Measurements from ENCODE around the gene XYLT2. TPM values are rescaled to one million over a fixed set of nuclear protein-coding genes. Genes with fewer than 3 reads are reported as not detected.

The XYLT2 gene
- total and polyA plus RNA-seq, 9 of the 15 experiments (the other 6 are each of a cell fraction or from before 2014, with no cell fraction given) = 0.63 to 9.1 (median 4.3) TPM

- TF ChIP-seq ARID4B (CRISPR knock-in tag; IDR thresholded peaks at IDR 0.05) = no peak
- no peak for TF ChIP-seq CCAR2 (IDR thresholded peaks at IDR 0.05; ENCODE audit: low read depth, low read length)
- TF ChIP-seq ZNF407 (IDR thresholded peaks at IDR 0.05; ENCODE audit: low read depth) = no peak
- peak; percentile 82; the same call in 1 of the 2 replicates for TF ChIP-seq ZNF644 (tag; IDR thresholded peaks at IDR 0.05; ENCODE audit: low read depth)
- no peak for TF ChIP-seq ZNF217 (CRISPR knock-in tag; IDR thresholded peaks at IDR 0.05)
- TF ChIP-seq NEUROD1 (IDR thresholded peaks at IDR 0.05; ENCODE audit: borderline replicate concordance, low read depth, low read length, partially characterized antibody) = no peak
- no peak for TF ChIP-seq ELF4 (CRISPR knock-in tag; IDR thresholded peaks at IDR 0.05)
- no peak for TF ChIP-seq NFIX (CRISPR knock-in tag; IDR thresholded peaks at IDR 0.05; ENCODE audit: low read depth)
- no peak for TF ChIP-seq EHMT2 (IDR thresholded peaks at IDR 0.05)
- TF ChIP-seq ZNF41 (CRISPR knock-in tag; conservative IDR thresholded peaks at IDR 0.05) = peak; percentile 87; the same call in 1 of the 2 replicates
- TF ChIP-seq SAP30 (IDR thresholded peaks at IDR 0.05; ENCODE audit: borderline replicate concordance, insufficient read depth, low read depth, low read length, poor library complexity, severe bottlenecking) = no peak
- TF ChIP-seq LARP7 (IDR thresholded peaks at IDR 0.05) = no peak
- no peak for TF ChIP-seq MAFF (IDR thresholded peaks at IDR 0.05; ENCODE audit: low read length)
- TF ChIP-seq MTA1 (IDR thresholded peaks at IDR 0.05; ENCODE audit: borderline replicate concordance) = no peak
- no peak for TF ChIP-seq TAF9B (IDR thresholded peaks at IDR 0.05; ENCODE audit: partially characterized antibody)
- TF ChIP-seq HNRNPH1 (optimal IDR thresholded peaks at IDR 0.05; ENCODE audit: low read depth, low read length) = no peak
- TF ChIP-seq ZEB2 (IDR thresholded peaks at IDR 0.05) = no peak
Observed at GRCh38 chr17:50319306-50320004, 26.5 kb upstream of the XYLT2 start (continued).

All from K562 (cell line).